BE2C (cell line): ENCODE results near the gene NTMT1.

Experiments
- DNase-seq: peaks from one replicate; pipeline ENCODE4 v3.0.0-alpha.2; 2020
- H3K27me3 ChIP-seq: fragments of 250-450 bp; sonication (Bioruptor Pico); 2 replicates; pipeline ENCODE4 v1.5.1; 2020; ENCODE audit warnings: mild to moderate bottlenecking
- H3K36me3 ChIP-seq: fragments of 250-450 bp; sonication (Bioruptor Pico); 2 replicates; pipeline ENCODE4 v1.5.1; 2020; ENCODE audit warnings: mild to moderate bottlenecking
- H3K4me1 ChIP-seq: fragments of 250-450 bp; sonication (Bioruptor Pico); 2 replicates; pipeline ENCODE4 v1.5.1; 2020
- H3K4me3 ChIP-seq: 2 replicates; pipeline ENCODE4 v1.5.1; 2011; ENCODE audit warnings: low read depth, low read length
- H3K9me3 ChIP-seq: fragments of 250-450 bp; sonication (Bioruptor Pico); 2 replicates; pipeline ENCODE4 v1.5.1; 2020
- CTCF ChIP-seq: IDR thresholded peaks from 2 replicates; pipeline ENCODE4 v1.5.1; 2012; ENCODE audit warnings: mild to moderate bottlenecking, low read depth, low read length

Gene NTMT1

GRCh38 chr9:129630967-129631673, 5.2 kb downstream of the NTMT1 start:
- Histone ChIP-seq H3K4me3 (no peak overlapping the region), H3K27me3 (no peaks in the 10 kb centered on the region), H3K9me3 (no peaks in the 10 kb centered on the region), H3K36me3 (peaks cover 84% of the 10 kb centered on the region), H3K4me1 (peaks cover 4% of the 10 kb centered on the region)
- TF ChIP-seq CTCF: no peak
- DNase-seq: no peak

- no peaks in the 10 kb centered on the region for H3K27me3 ChIP-seq
- no peak overlapping the region for H3K4me3 ChIP-seq
- TF ChIP-seq CTCF: no peak
- DNase-seq: no peak
- H3K36me3 ChIP-seq: peaks cover 82% of the 10 kb centered on the region
- H3K9me3 ChIP-seq: no peaks in the 10 kb centered on the region
- peaks cover 4% of the 10 kb centered on the region for H3K4me1 ChIP-seq
These were observed 5.7 kb downstream of the NTMT1 start for GRCh38 chr9:129631674-129632129.

- H3K27me3 ChIP-seq: no peaks in the 10 kb centered on the region
- DNase-seq: no peak
- H3K4me3 ChIP-seq: no peak overlapping the region
- no peak for TF ChIP-seq CTCF
- H3K9me3 ChIP-seq: no peaks in the 10 kb centered on the region
- H3K36me3 ChIP-seq: peaks cover 88% of the 10 kb centered on the region
- peaks cover 4% of the 10 kb centered on the region for H3K4me1 ChIP-seq
These were observed 6.5 kb downstream of the NTMT1 start for GRCh38 chr9:129632460-129632859.

GRCh38 chr9:129633207-129633606, 7.2 kb downstream of the NTMT1 start:
- H3K4me1 ChIP-seq: no peaks in the 10 kb centered on the region; the same call in 1 of the 2 replicates
- DNase-seq: no peak
- peaks cover 88% of the 10 kb centered on the region for H3K36me3 ChIP-seq
- no peaks in the 10 kb centered on the region for H3K27me3 ChIP-seq
- no peak for TF ChIP-seq CTCF
- no peaks in the 10 kb centered on the region for H3K9me3 ChIP-seq
- H3K4me3 ChIP-seq: no peak overlapping the region

DNA sequence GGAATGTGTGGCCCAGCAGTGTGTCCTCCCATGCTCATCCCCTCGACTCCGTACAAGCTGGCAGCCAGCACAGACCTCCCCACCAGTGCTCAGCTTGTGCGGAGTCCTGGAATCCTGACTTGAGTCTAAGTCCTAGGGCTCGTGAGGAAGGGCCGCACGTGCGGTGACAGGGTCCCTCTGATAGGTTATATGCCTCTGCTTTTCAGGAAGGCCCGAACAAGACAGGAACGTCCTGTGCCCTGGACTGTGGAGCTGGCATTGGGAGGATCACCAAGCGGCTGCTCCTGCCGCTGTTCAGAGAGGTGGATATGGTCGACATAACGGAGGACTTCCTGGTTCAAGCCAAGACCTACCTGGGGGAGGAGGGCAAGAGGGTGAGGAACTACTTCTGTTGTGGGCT, 7.9 kb downstream of the NTMT1 start:
- no peak for TF ChIP-seq CTCF
- no peak for DNase-seq
- Histone ChIP-seq H3K9me3 (no peaks in the 10 kb centered on the region), H3K27me3 (no peaks in the 10 kb centered on the region), H3K4me3 (no peak overlapping the region), H3K36me3 (peaks cover 88% of the 10 kb centered on the region), H3K4me1 (no peaks in the 10 kb centered on the region; the same call in 1 of the 2 replicates)
